MM.1S (cell line): Measurements from ENCODE around the gene UNC13A.

ENCODE experiments used
- DNase-seq: peaks from one replicate; pipeline ENCODE4 v3.0.0-alpha.2; 2015
- H2AFZ ChIP-seq: fragments of 300-600 bp; sonication (generic); 2 replicates; pipeline ENCODE4 v1.6.0; 2016; ENCODE audit warnings: antibody characterized with exemption, low read length
- H3F3A ChIP-seq: fragments of 300-600 bp; sonication (generic); 2 replicates; pipeline ENCODE4 v1.6.1; 2016; ENCODE audit warnings: mild to moderate bottlenecking, antibody characterized with exemption, low read length, moderate library complexity, mixed read lengths; ENCODE audit not compliant: insufficient read depth
- H3K27ac ChIP-seq: fragments of 300-600 bp; sonication (generic); 2 replicates; pipeline ENCODE4 v1.5.1; 2016; ENCODE audit warnings: mild to moderate bottlenecking, low read length
- H3K27me3 ChIP-seq: fragments of 300-600 bp; sonication (generic); replicated peaks from 2 replicates; pipeline ENCODE4 v1.6.0; 2016; ENCODE audit warnings: low read length; ENCODE audit not compliant: insufficient read depth
- H3K36me3 ChIP-seq: fragments of 300-600 bp; sonication (generic); replicated peaks from 2 replicates; pipeline ENCODE4 v1.6.1; 2016; ENCODE audit warnings: mild to moderate bottlenecking, low read length, mixed read lengths; ENCODE audit not compliant: insufficient read depth
- H3K4me1 ChIP-seq: fragments of 300-600 bp; sonication (generic); 2 replicates; pipeline ENCODE4 v1.6.1; 2016; ENCODE audit warnings: low read length, mixed read lengths
- H3K4me2 ChIP-seq: fragments of 300-600 bp; sonication (generic); 2 replicates; pipeline ENCODE4 v1.6.0; 2016; ENCODE audit warnings: low read depth, low read length
- H3K4me3 ChIP-seq: fragments of 300-600 bp; sonication (generic); 2 replicates; pipeline ENCODE4 v1.5.1; 2016; ENCODE audit warnings: low read length, mixed read lengths
- H3K79me2 ChIP-seq: fragments of 300-600 bp; sonication (generic); 2 replicates; pipeline ENCODE4 v1.6.1; 2016; ENCODE audit warnings: mixed run types, low read length, mixed read lengths
- H3K9ac ChIP-seq: fragments of 300-600 bp; sonication (generic); 2 replicates; pipeline ENCODE4 v1.6.1; 2016; ENCODE audit warnings: low read length, mixed read lengths
- H3K9me2 ChIP-seq: fragments of 300-600 bp; sonication (generic); replicated peaks from 2 replicates; pipeline ENCODE4 v1.6.1; 2016; ENCODE audit warnings: mild to moderate bottlenecking, low read length, mixed read lengths; ENCODE audit not compliant: insufficient read depth
- H3K9me3 ChIP-seq: fragments of 300-600 bp; sonication (generic); replicated peaks from 2 replicates; pipeline ENCODE4 v1.6.1; 2016; ENCODE audit warnings: mild to moderate bottlenecking, low read length, mixed read lengths; ENCODE audit not compliant: insufficient read depth
- H4K20me1 ChIP-seq: fragments of 300-600 bp; sonication (generic); 2 replicates; pipeline ENCODE4 v1.6.1; 2016; ENCODE audit warnings: mild to moderate bottlenecking, low read length, moderate library complexity, mixed read lengths; ENCODE audit not compliant: insufficient read depth
- CTCF ChIP-seq: fragments of 300-600 bp; sonication (generic); IDR thresholded peaks from 2 replicates; pipeline ENCODE4 v1.5.1; 2016; ENCODE audit warnings: antibody characterized with exemption, low read length, mixed read lengths
- EZH2 ChIP-seq: fragments of 300-600 bp; sonication (generic); optimal IDR thresholded peaks from 2 replicates; pipeline ENCODE3; 2017; ENCODE audit warnings: low read depth, mild to moderate bottlenecking, antibody characterized with exemption, low read length, mixed read lengths
- EZH2phosphoT487 ChIP-seq: fragments of 300-600 bp; sonication (generic); IDR thresholded peaks from 2 replicates; pipeline ENCODE4 v1.6.1; 2018; ENCODE audit warnings: antibody characterized with exemption, low read length

UNC13A gene

DNA sequence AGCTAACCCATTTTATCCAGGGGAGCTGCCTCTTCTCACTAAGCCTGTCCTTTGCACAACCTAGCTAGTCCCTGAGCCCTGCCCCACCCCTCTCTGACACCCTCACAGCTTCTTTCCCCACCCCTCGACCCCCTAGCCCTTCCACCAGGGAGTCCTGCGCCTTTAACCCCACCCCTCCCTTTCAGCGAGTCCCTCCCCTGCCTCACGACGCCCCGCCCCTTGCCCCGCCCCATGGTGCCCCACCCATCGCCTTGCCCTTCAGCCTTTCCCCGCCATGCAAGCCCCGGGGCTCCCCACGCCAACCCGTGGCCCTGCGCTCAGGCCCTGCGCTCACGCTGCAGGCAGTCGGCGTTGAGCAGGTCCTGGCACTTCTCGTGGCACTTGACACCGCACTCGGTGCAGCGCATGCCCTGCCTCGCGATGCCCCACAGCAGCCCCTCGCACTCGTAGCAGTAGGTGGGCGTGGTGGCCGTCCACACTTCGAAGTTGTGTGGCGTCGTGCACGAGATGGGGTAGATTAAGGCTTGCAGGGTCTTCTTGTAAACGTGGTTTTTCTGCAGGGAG, 40.0 kb downstream of the UNC13A start:
- H3K27ac ChIP-seq = no peak overlapping the region
- H3K4me1 ChIP-seq = no peaks in the 10 kb centered on the region
- H3K36me3 ChIP-seq = no peaks in the 10 kb centered on the region
- H4K20me1 ChIP-seq = no peaks in the 10 kb centered on the region
- no peaks in the 10 kb centered on the region for H3F3A ChIP-seq
- no peak overlapping the region for H2AFZ ChIP-seq
- no peak for TF ChIP-seq EZH2
- TF ChIP-seq EZH2phosphoT487 = no peak
- TF ChIP-seq CTCF = no peak
- H3K27me3 ChIP-seq = peaks cover 73% of the 10 kb centered on the region
- no peak overlapping the region for H3K9ac ChIP-seq
- no peaks in the 10 kb centered on the region for H3K79me2 ChIP-seq
- no peak for DNase-seq
- H3K9me3 ChIP-seq = no peaks in the 10 kb centered on the region
- H3K4me3 ChIP-seq = no peak overlapping the region
- H3K4me2 ChIP-seq = no peak overlapping the region
- H3K9me2 ChIP-seq = no peaks in the 10 kb centered on the region

DNA sequence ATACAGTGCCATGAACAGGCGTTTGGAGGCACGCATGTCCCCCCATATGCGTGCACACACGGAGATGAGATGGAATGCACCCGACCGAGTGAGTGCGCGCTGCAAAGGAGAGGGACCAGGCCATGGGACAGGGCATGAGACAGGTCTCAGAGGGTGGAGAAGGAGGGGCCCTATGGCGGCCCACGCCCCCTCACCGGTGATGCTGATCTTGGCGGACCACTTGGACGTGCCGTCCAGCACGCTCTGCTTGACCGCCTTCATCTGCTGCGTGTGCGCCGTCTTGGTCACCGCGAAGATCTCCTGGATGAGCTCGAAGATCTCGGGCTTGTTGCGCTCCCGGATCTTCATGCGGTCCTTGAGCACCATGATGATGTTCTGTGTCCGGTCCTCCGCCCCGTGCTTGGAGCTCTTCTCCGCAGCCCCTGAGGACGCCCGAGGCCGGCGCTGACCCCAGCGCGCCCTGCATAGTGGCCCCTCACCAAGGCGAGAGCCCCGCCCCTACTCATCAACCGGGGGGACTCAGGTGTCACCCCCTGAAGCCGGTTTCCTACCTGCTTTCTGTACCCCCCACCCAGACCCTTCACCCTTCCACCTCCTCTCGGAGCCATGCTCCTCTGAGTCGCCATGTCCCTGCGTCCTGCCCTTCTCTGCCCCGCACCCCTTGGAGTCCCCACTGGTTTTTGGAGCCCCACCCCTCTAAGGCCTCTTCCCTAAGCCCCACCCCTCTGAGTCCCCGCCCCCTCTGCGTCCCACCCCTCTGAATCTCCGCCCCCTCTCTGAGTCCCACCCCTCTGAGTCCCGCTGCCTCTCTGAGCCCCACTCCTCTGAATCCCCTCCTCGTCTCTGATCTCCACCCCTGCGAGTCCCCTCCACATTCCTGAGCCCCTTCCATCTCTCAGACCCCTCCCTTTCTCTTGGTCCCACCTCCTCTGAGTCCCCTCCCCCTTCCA, 40.8 kb downstream of the UNC13A start:
- DNase-seq = no peak
- H2AFZ ChIP-seq = no peak overlapping the region
- no peaks in the 10 kb centered on the region for H3K4me1 ChIP-seq
- no peak overlapping the region for H3K4me2 ChIP-seq
- TF ChIP-seq EZH2 (no peak), EZH2phosphoT487 (no peak), CTCF (no peak)
- no peaks in the 10 kb centered on the region for H4K20me1 ChIP-seq
- no peak overlapping the region for H3K9ac ChIP-seq
- no peaks in the 10 kb centered on the region for H3K79me2 ChIP-seq
- no peaks in the 10 kb centered on the region for H3K9me2 ChIP-seq
- peaks cover 74% of the 10 kb centered on the region for H3K27me3 ChIP-seq
- H3K36me3 ChIP-seq = no peaks in the 10 kb centered on the region
- H3K27ac ChIP-seq = no peak overlapping the region
- H3F3A ChIP-seq = no peaks in the 10 kb centered on the region
- H3K4me3 ChIP-seq = no peak overlapping the region
- H3K9me3 ChIP-seq = no peaks in the 10 kb centered on the region

DNA sequence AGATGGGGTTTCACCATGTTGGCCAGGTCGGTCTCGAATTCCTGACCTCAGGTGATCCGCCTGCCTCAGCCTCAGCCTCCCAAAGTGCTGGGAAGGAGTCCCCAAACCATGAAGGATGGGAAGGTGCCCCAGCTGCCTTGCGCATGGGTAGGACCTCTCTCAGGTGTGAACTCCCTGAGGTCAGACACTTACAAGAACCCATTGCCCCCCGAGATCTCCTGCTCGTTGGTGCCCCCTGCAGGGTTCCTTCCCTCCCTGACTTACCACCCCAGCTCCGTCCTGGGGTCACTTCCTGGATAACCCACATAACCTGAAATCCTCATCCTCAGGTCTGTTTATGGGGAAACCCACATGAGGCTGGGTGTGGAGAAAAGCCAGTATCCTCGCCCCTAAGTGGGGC, 41.7 kb downstream of the UNC13A start:
- Histone ChIP-seq H3K9me3 (no peaks in the 10 kb centered on the region), H3K9me2 (no peaks in the 10 kb centered on the region), H4K20me1 (no peaks in the 10 kb centered on the region), H3F3A (no peaks in the 10 kb centered on the region), H3K27ac (no peak overlapping the region), H2AFZ (no peak overlapping the region), H3K36me3 (no peaks in the 10 kb centered on the region), H3K27me3 (peaks cover 75% of the 10 kb centered on the region), H3K4me3 (no peak overlapping the region), H3K9ac (no peak overlapping the region), H3K79me2 (no peaks in the 10 kb centered on the region), H3K4me2 (no peak overlapping the region), H3K4me1 (no peaks in the 10 kb centered on the region)
- DNase-seq = no peak
- TF ChIP-seq CTCF (no peak), EZH2phosphoT487 (no peak), EZH2 (no peak)
